Activated CD4-positive, CD25-positive, alpha-beta regulatory T cell treated with anti-CD3 and anti-CD28 coated beads, Interleukin-2, amount 50 U/mL, for 24 hours (primary cell): Measurements from ENCODE around the gene TBPL1.
A peak's percentile ranks its signal among the peaks of the same experiment; 100 is the strongest.
"Not testable (repeated sequence)": the region's sequence is repeated elsewhere in the genome, so short reads cannot be mapped to it uniquely, and the experiment has no call there.

Source experiments
- ATAC-seq, 2 donors: fragments of 150-1000 bp; cut with Tn5 transposase; one replicate each; pipeline ENCODE4 v1.10.0; 2021; ENCODE audit warnings: mild to moderate bottlenecking in 1 of 2, moderate library complexity in 1 of 2

TBPL1 gene

DNA sequence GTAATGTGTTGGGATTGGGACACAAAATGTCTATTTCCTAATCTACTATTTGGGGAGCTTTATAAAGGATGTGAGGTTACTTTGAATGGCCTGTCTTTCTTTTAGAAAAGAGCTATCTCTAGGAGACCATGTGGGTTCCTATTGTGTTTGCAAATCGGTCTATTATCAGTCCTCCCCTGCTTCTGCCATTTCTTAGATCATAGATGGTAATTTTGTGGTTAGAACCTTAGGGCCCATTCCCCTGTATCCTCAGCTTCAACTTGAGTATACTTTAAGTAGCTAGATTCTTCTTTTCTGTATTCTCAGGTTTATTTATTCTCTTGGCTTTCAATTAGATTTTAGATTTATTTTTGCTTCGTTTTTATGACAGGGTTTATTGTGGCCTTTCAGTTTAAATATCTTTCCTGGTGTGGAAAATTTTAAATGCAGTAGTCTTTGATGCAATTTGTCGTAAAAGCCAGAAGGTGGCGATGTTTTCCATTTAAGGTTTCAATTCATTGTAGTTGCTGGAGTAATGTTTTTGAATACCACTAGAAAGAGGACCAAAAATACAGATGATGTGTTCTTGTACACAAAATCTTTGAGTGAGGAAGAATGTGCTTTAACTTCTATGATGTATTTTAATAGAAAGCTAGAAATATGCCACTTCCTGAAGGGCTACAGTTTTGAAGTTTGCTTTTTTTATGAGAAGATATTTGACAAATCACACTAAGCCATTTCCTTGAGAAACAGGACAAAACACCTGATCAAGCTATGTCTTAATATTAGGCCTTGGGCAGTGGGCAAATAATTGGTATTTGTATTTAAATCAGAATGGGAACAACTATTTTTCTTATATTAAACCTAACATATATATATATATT lies 20.3 kb downstream of the TBPL1 start:
- peak; percentile 44 to 53 for ATAC-seq

DNA sequence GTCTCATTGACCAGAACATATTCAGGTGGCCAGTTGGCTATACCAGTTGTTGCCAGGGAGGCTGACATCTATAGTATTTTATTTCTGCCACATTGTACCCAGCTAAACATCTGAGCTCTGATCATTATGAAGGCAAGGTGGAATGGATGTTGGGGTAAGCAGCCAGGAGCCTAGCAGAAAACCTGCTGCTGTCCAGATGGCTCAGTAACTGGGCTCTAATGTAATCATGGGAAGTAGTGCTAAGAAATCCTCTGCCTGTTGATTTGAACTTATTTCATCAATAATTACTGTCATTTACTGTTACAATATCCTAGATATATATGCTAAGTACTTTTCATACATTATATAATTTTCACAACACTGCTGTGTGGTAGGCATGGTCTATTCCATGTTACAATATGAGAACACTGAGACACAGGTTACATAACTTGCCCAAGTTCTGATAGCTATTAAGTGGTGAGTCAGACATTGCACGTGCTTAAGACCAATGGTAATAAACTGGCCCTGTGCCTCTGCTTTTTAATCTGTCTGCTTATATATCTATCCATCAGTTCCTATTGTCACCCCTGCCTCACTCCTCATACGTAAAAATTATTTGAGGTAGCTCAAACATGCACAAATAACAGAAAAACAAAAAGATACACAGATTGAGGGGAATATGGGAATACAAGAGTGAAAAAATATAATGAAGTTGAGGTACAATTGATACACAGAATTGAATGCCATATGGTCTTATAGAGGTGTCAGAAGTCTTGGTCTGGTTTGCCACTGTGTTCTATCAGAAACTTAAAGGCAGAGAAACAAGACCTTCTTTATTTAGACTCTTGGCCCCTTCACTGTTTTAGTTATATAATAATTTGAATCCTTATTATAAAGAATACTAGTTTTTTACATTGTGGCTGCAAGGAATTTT lies 25.2 kb downstream of the TBPL1 start:
- no peak for ATAC-seq

DNA sequence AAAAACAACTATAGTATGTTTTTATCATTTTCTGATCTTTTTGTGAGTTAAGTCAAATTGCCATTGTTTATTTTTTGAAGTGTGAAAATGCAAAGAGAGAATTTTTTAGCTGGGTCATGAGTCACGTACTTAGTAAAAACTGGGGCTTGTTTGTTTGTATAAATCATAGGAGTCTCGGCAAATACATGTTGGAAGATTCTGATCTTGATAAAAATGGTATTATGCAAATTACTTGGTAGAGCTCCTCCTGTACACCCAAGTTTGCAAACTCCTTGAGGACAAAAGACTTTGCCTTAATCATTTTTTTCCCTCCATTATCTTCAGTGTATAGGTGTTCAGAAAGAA lies 25.8 kb downstream of the TBPL1 start:
- ATAC-seq, result no peak

DNA sequence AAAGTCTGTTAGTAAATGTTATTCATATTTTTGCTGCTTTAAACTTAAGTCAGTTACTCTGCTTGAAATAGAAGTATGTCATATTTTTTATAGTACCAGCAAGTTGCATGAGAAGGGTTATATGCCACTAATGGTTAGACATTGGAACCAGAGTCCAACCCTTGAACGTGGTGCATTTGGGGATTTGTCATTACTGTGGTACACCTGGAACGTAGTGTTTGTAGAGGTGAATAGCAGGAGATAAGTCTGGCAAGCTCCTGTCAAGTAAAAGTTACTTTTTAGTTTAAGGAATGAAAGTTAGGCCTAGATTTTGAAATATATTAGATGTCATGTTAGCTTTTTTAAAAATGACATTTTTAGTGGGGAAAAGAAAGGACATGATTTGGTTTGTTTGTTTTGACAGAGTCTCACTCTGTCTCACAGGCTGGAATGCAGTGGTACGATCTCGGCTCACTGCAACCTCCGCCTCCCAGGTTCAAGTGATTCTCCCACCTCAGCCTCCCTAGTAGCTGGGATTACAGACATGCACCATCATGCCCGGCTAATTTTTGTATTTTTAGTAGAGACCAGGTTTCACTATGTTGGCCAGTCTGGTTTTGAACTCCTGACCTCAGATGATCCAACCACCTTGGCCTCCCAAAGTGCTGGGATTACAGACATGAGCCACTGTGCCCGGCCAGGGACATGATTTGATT lies 26.4 kb downstream of the TBPL1 start:
- ATAC-seq, result not testable (repeated sequence)

DNA sequence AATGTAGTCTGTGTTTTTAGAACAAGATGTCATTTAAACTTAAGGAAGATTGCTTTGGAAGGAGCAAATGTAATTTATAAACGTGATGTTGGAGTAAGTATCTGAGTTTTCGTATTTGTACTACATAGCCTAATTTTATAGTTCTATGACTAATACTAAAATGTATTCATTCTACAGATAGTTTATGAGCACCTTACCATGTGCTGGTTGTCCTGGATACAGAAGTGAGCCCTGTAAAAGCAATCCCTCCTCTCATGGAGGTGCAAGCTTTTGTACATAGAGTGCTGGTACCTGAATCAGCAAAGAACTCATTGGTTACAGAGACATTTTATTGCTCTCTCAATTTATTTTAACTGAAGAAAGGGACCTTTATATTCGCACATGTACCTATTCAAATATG lies 27.1 kb downstream of the TBPL1 start:
- no peak for ATAC-seq

DNA sequence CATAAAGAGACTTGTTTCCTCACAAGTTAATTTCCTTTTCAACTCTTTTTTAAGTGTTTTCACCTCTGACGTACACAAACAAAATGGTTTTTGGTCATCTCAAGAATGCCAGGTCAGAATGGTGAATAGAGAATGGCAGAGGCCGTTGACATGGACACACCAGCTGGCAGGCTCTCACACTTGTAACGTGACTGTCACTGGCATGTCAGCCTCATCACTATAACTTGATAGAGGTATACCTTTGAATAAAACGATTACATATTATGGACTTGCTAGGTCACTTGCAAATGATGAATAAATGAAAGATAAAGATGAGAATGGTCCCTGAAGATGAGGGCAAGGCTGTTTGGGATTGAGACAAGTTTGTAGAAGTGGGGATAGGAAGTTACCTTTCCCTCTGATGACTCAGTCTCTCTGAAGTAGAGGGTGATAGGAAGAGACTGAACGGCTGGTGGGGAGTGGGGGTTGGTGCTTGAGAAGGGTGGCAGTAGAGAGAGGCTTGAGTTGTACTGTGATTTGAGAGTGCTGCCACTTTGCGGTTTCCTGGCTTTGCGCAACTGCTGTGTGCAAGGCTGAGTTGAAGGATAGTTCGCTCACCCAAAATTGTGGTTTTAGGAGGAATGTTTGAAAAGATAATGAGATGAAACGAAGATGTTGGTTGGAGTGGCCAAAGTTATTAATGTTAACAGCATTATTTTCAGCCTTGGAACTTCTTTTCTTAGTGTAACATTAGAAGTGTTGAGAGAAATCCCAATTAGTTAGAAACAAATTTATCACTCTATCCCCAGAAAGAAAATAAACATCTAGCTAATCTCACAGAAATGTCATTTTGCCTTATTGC lies 30.3 kb downstream of the TBPL1 start:
- ATAC-seq, result peak; percentile 55 to 60

DNA sequence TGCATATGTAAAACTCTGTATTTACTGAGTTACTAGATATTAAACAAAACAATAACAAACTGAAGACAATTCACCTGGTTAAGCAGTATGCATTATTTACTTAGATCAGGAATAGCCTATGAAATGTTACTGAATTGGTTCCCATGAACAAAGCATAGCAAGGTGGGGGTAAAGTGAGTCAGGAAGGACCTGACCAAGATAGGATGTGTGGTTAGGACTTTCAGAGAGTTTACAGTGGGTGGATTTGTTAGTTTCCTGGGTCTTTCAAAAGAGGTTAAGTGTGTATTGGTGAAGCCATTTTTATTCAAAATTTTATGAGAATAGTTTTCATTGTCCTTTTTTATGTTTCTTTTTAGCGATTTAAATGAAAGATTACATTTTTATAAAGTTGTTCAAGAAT lies 32.9 kb downstream of the TBPL1 start:
- no peak for ATAC-seq

DNA sequence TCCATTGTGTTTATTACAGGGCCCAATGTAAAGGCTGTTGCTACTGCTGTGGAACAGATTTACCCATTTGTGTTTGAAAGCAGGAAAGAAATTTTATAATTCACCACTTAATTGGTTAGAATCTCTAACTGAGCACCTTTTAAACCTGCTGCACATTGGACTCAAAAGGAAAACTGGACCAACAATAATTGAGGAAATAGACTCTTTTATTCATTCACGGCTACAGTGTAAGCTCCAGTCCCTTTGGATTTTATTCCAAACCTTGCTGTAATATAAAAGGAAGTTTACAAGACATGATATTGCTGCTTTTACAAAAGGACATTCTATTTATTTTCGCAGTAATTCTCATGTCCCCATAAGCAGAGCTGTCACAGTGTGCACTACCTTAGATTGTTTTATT lies 33.9 kb downstream of the TBPL1 start:
- no peak for ATAC-seq

DNA sequence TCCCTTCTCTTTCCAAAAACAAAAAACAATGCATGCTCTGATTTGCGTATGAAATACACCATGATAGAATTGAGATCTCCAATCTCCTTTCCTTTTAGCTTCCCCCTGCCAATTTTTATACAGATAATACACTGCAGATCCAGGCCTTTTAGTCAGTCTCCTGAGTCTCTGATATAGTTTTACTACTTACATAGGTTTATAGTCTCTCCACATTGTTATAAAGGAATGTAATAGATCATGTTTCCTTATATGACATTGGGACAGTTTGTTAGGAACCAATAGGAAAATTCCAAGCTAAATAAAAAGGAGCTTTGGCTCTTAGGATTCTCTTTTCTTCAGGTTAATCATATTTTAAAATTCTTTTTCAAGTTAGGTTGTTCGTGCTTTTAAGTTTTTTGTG lies 36.5 kb downstream of the TBPL1 start:
- ATAC-seq, result no peak

DNA sequence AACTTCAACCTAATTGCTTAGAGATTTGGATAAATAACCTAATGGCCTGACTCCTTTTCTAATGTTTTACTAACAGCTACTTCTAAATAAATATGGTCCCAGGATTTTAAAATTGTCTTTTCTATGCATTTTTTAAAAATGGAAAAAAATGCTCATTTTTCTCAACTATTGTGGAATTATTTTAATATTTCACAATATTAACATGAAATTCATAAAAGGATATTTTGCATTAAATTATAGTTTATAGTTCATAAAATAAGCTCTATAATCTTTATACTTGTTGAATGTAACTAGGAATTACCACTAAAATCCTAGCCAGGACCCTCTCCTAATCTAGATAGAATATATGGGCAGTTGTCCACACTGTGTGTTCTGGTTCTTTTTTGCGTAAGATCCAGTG lies 37.3 kb downstream of the TBPL1 start:
- no peak for ATAC-seq

DNA sequence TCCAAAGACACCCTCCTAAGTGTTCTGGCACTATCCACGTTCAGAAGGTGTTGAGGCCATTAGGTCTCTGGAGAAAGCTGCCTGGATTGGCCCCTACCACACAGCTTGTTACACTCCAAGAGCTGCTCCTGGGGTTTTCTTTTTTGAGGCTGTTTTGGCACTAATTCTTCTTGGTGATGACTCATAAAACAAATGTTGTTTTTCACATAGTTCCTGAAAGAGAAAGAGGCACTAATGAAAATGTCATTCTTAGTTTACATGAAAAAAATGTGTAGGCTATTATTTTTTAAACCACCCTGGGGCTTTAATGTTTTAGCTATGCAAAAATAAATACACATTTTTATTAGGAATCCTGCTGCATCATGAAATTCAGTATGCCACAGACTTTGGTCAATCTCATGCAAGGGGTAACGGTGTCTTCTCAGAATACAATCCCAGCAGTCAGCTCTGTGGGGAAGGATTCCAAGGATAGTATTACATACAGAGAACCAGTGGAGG lies 38.1 kb downstream of the TBPL1 start:
- ATAC-seq, result no peak

DNA sequence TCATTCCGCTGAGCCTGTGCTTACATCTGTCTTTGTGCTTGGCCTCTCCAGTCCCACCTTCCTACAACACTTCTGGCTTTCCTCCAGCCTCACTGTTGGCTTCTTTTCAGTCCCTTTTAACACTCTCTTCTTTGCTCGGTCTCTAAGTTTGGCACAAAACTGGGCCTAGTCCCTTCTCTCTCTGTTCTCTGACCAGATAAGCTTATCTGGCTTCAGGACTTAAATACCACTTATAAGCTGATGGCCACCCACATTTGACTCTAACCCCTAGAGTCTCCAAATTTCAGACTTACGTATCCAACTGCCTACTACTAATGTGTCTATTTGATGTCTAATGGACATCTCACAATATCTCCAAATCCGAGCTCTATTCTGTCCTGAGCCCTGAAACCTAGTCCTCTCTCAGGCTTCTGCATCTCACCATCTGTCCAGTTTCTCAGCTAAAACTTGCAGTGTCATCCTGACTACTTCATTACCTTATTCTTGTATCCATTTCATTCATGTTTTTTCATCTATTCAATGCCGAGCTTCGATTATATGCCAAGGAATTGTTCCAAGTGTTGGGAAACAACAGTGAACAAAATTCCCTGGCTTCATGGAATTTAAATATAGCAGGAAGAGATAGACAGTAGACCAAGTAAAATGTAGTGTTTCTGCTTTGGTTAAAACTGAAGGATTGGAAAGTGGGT lies 40.1 kb downstream of the TBPL1 start:
- no peak for ATAC-seq

DNA sequence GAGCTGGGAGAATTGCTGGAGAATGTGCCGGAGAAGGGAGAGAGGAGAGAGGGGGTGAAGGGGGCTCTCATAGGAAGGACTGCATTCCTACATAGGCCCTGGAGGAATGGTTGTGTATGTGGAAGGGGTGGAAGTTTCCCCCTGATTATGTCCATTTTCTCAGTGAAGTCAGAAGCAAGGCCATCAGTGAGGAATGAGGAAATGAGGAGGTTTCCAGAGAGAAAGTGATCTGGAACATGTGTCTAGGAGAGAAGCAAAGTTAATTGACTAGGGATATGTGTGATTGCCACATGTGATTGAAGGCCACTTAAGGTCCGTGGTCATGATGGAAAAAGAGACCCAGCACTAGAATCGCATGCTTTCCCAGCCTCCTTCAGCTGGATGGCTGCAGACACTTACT lies 42.3 kb downstream of the TBPL1 start:
- no peak for ATAC-seq

DNA sequence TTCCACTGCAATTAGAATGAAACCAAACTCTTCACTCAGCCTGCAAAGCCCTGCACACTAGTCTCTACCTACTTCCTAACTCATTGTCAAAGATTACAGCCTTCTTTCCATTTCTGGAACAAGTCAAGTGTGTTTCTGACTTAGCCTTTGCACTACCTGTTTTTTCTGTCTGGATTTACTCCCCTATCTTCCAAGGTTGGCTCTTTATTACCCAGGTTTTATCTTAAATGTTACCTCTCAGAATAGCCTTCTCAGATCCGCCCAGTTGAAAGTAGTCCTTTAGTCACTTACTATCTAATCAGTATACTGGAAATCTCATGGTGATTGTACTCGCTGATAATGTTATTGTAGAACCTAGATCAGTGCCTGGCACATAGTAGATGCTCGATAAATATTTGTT lies 42.7 kb downstream of the TBPL1 start:
- ATAC-seq, result no peak

DNA sequence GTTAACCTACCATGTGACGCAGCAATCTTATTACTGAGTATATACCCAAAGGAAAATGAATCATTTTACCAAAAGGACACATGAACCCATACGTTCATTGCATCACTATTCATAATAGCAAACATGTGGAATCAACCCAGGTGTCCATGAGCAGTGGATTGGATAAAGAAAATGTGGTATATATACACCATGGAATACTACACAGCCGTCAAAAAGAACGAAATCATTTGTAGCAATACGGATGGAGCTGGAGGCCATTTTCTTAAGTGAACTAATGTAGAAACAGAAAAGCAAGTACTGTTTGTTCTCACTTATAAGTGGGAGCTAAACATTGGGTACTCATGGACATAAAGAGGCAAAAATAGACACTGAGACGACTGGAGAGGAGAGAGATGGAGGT lies 44.2 kb downstream of the TBPL1 start:
- no peak for ATAC-seq

DNA sequence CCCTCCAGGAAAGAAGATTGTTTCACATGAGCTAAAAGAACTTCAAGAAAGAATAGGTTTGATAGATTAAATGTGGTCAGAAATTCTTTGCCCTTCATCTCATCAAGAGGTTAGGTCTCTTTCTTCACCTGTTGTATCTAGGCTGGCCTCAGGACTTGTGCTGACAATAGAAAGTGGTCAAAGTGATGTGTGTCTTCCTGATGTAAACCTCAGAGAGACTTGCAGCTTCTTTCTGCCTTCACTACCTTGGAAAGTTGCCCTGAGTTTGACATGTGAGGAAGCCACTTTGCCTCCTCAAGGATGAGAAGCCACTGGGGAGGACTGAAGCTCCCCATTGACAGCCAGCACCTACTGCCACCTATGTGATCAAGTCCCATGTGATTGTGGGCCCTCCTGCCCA lies 46.3 kb downstream of the TBPL1 start:
- no peak for ATAC-seq

DNA sequence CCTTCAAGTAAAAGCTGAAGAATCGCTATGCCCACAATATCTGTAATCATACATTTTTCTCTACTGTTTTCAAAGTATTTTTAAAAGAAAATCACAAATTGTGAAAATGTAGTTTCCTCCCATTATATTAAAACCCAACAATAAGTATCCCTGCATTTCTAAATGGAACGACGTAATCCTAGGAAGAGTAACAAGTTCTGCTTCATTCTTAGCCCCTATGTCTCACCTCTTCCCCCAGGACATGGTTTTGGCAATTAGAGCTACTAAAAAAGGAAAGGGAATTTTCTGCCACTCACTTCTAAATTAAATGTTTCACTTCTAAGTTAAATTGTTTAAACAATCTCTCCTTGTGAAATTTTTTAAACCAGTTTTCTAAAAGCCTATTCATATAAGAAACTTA lies 47.4 kb downstream of the TBPL1 start:
- no peak for ATAC-seq

DNA sequence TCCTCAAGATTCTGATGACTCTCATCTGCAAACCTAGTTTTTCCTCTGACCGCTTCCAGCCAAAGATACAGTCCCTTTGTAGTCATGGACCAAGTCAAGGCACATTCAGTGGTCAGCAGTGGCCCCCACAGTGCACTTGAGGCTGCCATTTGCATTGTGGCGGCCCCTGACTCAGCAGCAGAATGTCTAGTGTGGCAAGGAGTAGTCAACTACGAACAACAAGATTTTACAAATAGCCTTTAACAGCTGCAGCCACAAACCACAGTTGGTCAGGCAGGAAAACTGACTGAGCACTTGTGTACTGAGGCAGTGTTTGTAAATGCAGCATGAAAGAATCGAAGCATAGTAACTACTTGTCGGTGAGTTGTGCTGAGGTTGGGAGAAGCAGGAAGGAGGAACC lies 49.8 kb downstream of the TBPL1 start:
- no peak for ATAC-seq

DNA sequence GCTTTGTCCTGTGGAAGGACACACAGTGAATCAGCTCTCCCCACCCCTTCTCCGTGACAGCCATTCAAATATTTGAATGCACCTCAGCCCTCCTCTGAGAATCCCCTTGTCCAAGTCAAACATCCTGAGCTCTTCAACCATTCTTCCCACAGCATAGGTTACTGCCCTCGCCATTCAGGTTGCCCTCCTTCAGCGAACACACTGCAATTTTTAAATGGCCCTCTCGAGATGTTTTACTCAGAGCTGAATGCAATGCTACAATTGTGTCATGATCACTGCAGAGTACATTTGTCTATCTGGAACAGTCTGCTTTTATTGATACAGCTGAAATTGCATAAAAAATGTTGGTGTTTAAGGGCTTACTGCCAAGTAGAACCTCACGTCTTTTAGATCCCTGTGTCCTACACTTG lies 50.5 kb downstream of the TBPL1 start:
- no peak for ATAC-seq

DNA sequence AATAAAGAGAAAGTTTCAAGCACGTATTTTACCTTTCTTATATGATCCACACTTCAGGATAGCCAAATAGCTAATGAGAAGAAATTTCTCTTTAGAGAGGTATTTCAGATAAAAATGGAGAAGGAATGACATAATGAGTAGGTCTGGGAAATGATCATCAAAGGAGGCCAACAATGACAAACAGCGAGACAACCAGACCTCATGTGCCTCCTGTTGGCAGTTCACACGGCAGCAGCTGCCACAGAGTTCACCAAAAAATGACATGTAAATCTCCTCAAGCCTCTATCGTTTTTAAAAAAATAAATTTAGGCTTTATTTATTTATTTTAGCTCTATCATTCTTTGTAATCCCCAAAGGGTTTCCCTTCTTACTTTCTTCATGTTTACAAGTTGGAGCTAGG lies 51.7 kb downstream of the TBPL1 start:
- no peak for ATAC-seq

DNA sequence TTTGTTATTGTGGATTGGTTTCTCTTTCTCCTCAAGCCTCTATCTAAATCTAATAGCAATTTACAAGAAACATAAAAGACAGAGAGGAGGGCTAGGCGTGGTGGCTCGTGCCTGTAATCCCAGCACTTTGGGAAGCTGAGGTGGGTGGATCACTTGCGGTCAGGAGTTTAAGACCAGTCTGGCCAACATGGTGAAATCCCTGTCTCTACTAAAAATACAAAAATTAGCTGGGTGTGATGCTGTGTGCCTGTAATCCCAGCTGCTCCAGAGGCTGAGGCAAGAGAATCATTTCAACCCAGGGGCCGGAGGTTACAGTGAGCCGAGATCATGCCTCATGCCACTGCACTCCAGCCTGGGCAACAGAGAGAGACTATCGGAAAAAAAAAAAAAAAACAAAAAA lies 52.8 kb downstream of the TBPL1 start:
- no peak for ATAC-seq

DNA sequence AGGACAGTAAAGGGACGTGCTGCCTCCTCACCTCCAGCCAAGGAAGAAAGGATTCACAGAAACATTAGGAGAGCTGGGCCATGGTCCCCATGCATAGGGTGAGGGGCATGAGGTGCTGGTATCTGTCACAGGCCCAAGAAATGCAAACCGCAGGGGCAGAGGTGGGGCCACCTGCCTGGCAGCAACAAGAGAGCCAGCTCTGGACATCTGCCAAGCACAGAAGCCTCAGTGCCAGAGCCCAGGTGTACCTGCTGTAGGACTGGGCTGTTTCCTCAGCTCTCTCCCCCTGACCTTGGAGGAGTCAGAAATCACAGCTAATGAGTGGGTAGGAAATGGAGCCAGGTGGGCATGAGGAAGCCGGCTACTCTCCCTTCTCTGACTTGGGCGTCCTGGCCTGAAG lies 54.1 kb downstream of the TBPL1 start:
- no peak for ATAC-seq
